ENCODE measurements around the gene AGR3. TPM values are rescaled to one million over a fixed set of nuclear protein-coding genes. Genes with fewer than 3 reads are reported as not detected.

Gene AGR3
- 0.07 TPM for polyA plus RNA-seq (2013)

DNA sequence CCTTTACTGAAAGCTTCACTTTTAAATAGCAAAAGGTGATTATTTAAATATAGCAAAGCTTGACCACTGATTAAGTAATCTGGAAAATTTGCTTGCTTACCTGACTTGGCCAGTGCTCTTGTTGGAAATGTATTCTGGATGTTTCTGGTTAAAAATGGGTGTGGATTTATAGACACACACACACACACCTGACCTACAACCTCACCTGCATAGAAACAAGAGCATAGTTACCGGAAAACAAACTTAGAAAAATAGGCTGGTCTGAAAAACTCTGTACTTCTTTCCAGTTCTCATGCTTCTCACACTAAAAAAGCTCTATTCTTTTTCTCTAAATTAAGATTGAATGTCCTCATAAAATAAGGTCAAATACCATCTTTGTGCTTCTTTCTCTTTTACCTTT lies at the start of gene AGR3:
Gene AGR3, minus strand, starts transcription at position 140 of the 400 bp plus-strand sequence. CDS start 3,365 bp downstream, outside the sequence.
- Histone ChIP-seq H3K4me1 (ENCODE audit: control extremely low read depth in 1 of 4, control insufficient read depth in 4 of 4, insufficient read depth in 4 of 4, low read length in 3 of 4) (no peaks in the 10 kb centered on the region), H3K27ac (ENCODE audit: insufficient read depth in 1 of 2, low read depth in 1 of 2, low read length in 2 of 2, poor library complexity in 1 of 2, severe bottlenecking in 2 of 2) (no peak within 1 kb of the TSS), H3K36me3 (ENCODE audit: control insufficient read depth in 4 of 4, insufficient read depth in 4 of 4, low read length in 3 of 4) (no peaks in the 10 kb centered on the region), H3K9me3 (ENCODE audit: control extremely low read depth in 1 of 5, control insufficient read depth in 4 of 5, insufficient read depth in 2 of 5, low read depth in 1 of 5, low read length in 4 of 5) (no peaks in the 10 kb centered on the region), H3K4me3 (ENCODE audit: control insufficient read depth in 1 of 7, extremely low read depth in 1 of 7, insufficient read depth in 4 of 7, low read depth in 2 of 7, low read length in 6 of 7) (no peak within 1 kb of the TSS), H3K27me3 (replicated peaks in 2 of 5; ENCODE audit: control insufficient read depth in 4 of 5, insufficient read depth in 5 of 5, low read length in 4 of 5) (no peaks in the 10 kb centered on the region)
- ChIA-PET CTCF (interaction anchor here (0.7 kb wide), 1 partner anchor 22 kb away, joined by 3 read pairs; no protein-coding TSS in a partner anchor), POLR2A (no interaction called here)
- WGBS (ENCODE audit: insufficient coverage) = 100% methylated on average over 1 of the region's 1 CpG
- DNase-seq = peak in 1 of 3 donors; percentile 12

DNA sequence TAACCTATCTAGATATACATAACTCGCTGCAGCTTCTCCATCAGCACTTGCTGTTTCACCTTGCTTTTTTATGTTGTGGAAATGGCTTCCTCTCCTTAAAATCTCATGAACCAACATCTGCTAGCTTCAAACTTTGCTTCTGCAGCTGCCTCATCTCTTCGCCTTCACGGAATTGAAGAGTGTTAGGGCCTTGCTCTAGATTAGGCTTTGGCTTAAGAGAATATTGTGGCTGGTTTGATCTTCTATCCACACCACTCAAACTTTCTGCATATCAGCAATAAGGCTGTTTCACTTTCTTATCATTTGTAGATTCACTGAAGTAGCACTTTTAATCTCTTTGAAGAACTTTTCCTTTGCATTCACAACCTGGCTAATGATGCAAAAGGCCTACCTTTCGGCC lies 49.2 kb upstream of the AGR3 start:
- no peaks in the 10 kb centered on the region for H3K9me3 ChIP-seq (ENCODE audit: control extremely low read depth in 1 of 5, control insufficient read depth in 4 of 5, insufficient read depth in 2 of 5, low read depth in 1 of 5, low read length in 4 of 5)
- peaks cover 0 to 8% (median 0%) of the 10 kb centered on the region in 5 experiments for H3K27me3 ChIP-seq (replicated peaks in 2 of 5; ENCODE audit: control insufficient read depth in 4 of 5, insufficient read depth in 5 of 5, low read length in 4 of 5)
- H3K27ac ChIP-seq (ENCODE audit: insufficient read depth in 1 of 2, low read depth in 1 of 2, low read length in 2 of 2, poor library complexity in 1 of 2, severe bottlenecking in 2 of 2) = no peak overlapping the region
- POLR2A ChIA-PET = no interaction called here
- DNase-seq = no peak
- H3K4me1 ChIP-seq (ENCODE audit: control extremely low read depth in 1 of 4, control insufficient read depth in 4 of 4, insufficient read depth in 4 of 4, low read length in 3 of 4) = peaks cover 17 to 66% (median 36%) of the 10 kb centered on the region in 4 experiments
- no peak overlapping the region for H3K4me3 ChIP-seq (ENCODE audit: control insufficient read depth in 1 of 7, extremely low read depth in 1 of 7, insufficient read depth in 4 of 7, low read depth in 2 of 7, low read length in 6 of 7)
- WGBS (ENCODE audit: insufficient coverage) = no CpG with 5 or more reads among the region's 4 CpGs
- H3K36me3 ChIP-seq (ENCODE audit: control insufficient read depth in 4 of 4, insufficient read depth in 4 of 4, low read length in 3 of 4) = no peaks in the 10 kb centered on the region
- CTCF ChIA-PET = interaction anchor here (0.7 to 1.8 kb wide), 7 partner anchors 9 to 125 kb away, joined by 3 to 5 read pairs (median 3); no protein-coding TSS in a partner anchor

DNA sequence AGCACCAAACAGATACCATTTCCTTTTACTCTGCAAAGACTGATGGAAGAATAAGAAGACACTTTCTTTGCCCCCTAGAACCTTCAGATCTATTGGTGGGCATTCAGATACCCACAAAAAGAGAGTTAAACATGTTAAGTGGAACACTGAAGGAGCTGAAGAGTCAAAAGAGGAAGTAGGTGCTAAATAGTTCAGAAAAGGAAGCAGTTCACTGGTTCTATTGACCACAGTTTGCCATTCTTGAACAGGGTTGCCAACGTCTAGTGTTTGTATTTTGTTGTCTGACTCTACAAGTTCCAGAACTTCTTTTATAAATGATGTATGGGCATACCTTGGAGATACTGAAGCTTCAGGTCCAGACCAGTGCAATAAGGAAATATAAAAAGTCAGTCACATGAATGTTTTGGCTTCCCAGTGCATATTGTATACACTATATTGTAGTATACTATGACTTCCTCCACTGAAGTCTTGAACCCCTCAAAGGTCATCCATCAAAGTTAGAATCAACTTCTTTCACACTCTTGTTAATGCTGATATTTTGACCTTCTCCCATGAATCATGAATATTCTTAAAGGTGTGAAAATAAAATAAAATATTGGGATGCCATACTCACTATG lies 47.5 kb upstream of the AGR3 start:
- Histone ChIP-seq H3K27me3 (replicated peaks in 2 of 5; ENCODE audit: control insufficient read depth in 4 of 5, insufficient read depth in 5 of 5, low read length in 4 of 5) (peaks cover 0 to 8% (median 0%) of the 10 kb centered on the region in 5 experiments), H3K4me1 (ENCODE audit: control extremely low read depth in 1 of 4, control insufficient read depth in 4 of 4, insufficient read depth in 4 of 4, low read length in 3 of 4) (peaks cover 17 to 55% (median 39%) of the 10 kb centered on the region in 4 experiments), H3K27ac (ENCODE audit: insufficient read depth in 1 of 2, low read depth in 1 of 2, low read length in 2 of 2, poor library complexity in 1 of 2, severe bottlenecking in 2 of 2) (no peak overlapping the region), H3K4me3 (ENCODE audit: control insufficient read depth in 1 of 7, extremely low read depth in 1 of 7, insufficient read depth in 4 of 7, low read depth in 2 of 7, low read length in 6 of 7) (peak overlapping the region in 1 of 7 experiments; percentile 23), H3K36me3 (ENCODE audit: control insufficient read depth in 4 of 4, insufficient read depth in 4 of 4, low read length in 3 of 4) (no peaks in the 10 kb centered on the region), H3K9me3 (ENCODE audit: control extremely low read depth in 1 of 5, control insufficient read depth in 4 of 5, insufficient read depth in 2 of 5, low read depth in 1 of 5, low read length in 4 of 5) (no peaks in the 10 kb centered on the region)
- POLR2A ChIA-PET = no interaction called here
- 0% methylated on average over 1 of the region's 1 CpG for WGBS (ENCODE audit: insufficient coverage)
- DNase-seq = peak; percentile 56 to 95 (median 91)
- CTCF ChIA-PET = interaction anchor here (0.8 to 1.8 kb wide), 6 partner anchors 7 to 377 kb away, joined by 3 to 5 read pairs (median 4); no protein-coding TSS in a partner anchor

DNA sequence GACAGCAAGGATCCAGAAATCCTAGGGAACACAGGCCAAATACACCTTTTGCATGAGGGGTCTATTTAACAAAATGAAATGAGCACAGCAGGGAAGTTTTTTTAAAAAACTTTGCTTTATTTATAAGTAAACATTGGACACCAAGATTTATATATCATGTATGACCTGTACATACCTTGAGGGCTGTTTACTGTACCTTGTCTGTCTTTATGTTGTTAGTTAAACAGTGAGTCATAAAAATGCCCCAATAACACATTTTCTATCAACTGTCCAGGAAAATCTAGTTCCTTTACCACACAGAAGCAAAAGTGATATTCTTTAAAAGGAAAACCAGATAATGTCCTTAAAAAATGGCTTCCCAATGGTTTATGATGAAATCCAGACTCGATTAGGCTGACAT lies 45.1 kb upstream of the AGR3 start:
- Histone ChIP-seq H3K4me3 (ENCODE audit: control insufficient read depth in 1 of 7, extremely low read depth in 1 of 7, insufficient read depth in 4 of 7, low read depth in 2 of 7, low read length in 6 of 7) (no peak overlapping the region), H3K27me3 (replicated peaks in 2 of 5; ENCODE audit: control insufficient read depth in 4 of 5, insufficient read depth in 5 of 5, low read length in 4 of 5) (peaks cover 0 to 8% (median 0%) of the 10 kb centered on the region in 5 experiments), H3K4me1 (ENCODE audit: control extremely low read depth in 1 of 4, control insufficient read depth in 4 of 4, insufficient read depth in 4 of 4, low read length in 3 of 4) (peaks cover 9 to 39% (median 26%) of the 10 kb centered on the region in 4 experiments), H3K27ac (ENCODE audit: insufficient read depth in 1 of 2, low read depth in 1 of 2, low read length in 2 of 2, poor library complexity in 1 of 2, severe bottlenecking in 2 of 2) (no peak overlapping the region), H3K36me3 (ENCODE audit: control insufficient read depth in 4 of 4, insufficient read depth in 4 of 4, low read length in 3 of 4) (no peaks in the 10 kb centered on the region), H3K9me3 (ENCODE audit: control extremely low read depth in 1 of 5, control insufficient read depth in 4 of 5, insufficient read depth in 2 of 5, low read depth in 1 of 5, low read length in 4 of 5) (no peaks in the 10 kb centered on the region)
- DNase-seq = no peak
- CTCF ChIA-PET = interaction anchor here (0.9 to 5.3 kb wide), 11 partner anchors 9 to 605 kb away, joined by 3 to 21 read pairs (median 4); no protein-coding TSS in a partner anchor
- WGBS (ENCODE audit: insufficient coverage) = 92% methylated on average over 1 of the region's 1 CpG
- POLR2A ChIA-PET = interaction anchor here (0.5 kb wide), 1 partner anchor 522 kb away, joined by 7 read pairs; no protein-coding TSS in a partner anchor

DNA sequence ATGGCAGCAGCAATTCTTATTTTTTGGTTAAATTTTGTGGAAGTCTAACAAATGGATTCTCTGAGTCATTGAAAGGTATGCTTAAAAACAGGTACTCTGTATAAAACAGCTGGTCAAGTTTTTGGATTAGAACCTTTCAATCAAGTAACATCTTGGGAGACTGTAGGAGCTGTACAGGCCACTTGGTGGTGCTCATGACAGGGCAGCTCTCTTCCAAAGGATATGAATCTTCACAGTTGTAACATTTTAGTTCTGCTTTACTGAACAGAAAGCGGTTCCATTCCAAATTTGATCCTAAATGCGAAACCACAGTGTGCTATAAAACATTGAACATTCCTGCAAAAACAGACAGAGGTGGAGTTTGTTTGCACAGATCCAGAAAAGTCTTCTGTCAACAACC lies 44.5 kb upstream of the AGR3 start:
- no peak overlapping the region for H3K27ac ChIP-seq (ENCODE audit: insufficient read depth in 1 of 2, low read depth in 1 of 2, low read length in 2 of 2, poor library complexity in 1 of 2, severe bottlenecking in 2 of 2)
- POLR2A ChIA-PET = interaction anchor here (0.5 kb wide), 1 partner anchor 522 kb away, joined by 7 read pairs; no protein-coding TSS in a partner anchor
- WGBS (ENCODE audit: insufficient coverage) = 24% methylated on average over 2 of the region's 2 CpGs
- H3K36me3 ChIP-seq (ENCODE audit: control insufficient read depth in 4 of 4, insufficient read depth in 4 of 4, low read length in 3 of 4) = no peaks in the 10 kb centered on the region
- CTCF ChIA-PET = interaction anchor here (0.6 to 5.3 kb wide), 15 partner anchors 9 to 1475 kb away, joined by 3 to 21 read pairs (median 3); no protein-coding TSS in a partner anchor
- peaks cover 9 to 36% (median 26%) of the 10 kb centered on the region in 4 experiments for H3K4me1 ChIP-seq (ENCODE audit: control extremely low read depth in 1 of 4, control insufficient read depth in 4 of 4, insufficient read depth in 4 of 4, low read length in 3 of 4)
- peak overlapping the region in 1 of 7 experiments; percentile 13 for H3K4me3 ChIP-seq (ENCODE audit: control insufficient read depth in 1 of 7, extremely low read depth in 1 of 7, insufficient read depth in 4 of 7, low read depth in 2 of 7, low read length in 6 of 7)
- H3K27me3 ChIP-seq (replicated peaks in 2 of 5; ENCODE audit: control insufficient read depth in 4 of 5, insufficient read depth in 5 of 5, low read length in 4 of 5) = peaks cover 0 to 8% (median 0%) of the 10 kb centered on the region in 5 experiments
- H3K9me3 ChIP-seq (ENCODE audit: control extremely low read depth in 1 of 5, control insufficient read depth in 4 of 5, insufficient read depth in 2 of 5, low read depth in 1 of 5, low read length in 4 of 5) = no peaks in the 10 kb centered on the region
- peak; percentile 59 to 73 (median 73) for DNase-seq

DNA sequence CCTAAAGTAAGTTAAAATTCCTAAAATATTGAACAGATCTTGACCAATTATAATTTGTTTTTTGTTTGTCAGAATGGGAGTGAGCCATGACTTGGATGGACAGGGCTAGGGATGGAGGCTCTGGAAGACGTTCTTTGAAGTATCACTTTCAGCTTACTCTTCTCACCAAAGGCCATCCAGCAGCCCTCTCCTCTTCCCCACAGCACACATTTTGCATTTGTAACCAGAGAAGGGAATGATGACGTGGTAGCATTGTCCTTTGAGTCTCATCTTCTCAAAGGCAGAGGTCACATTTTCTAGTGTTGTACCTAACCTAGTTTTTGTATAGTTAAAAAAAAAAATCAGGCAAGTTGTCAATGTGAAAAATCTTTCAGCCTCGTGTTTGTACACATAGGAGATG lies 43.8 kb upstream of the AGR3 start:
- Histone ChIP-seq H3K9me3 (ENCODE audit: control extremely low read depth in 1 of 5, control insufficient read depth in 4 of 5, insufficient read depth in 2 of 5, low read depth in 1 of 5, low read length in 4 of 5) (no peaks in the 10 kb centered on the region), H3K27me3 (replicated peaks in 2 of 5; ENCODE audit: control insufficient read depth in 4 of 5, insufficient read depth in 5 of 5, low read length in 4 of 5) (peaks cover 0 to 8% (median 0%) of the 10 kb centered on the region in 5 experiments), H3K27ac (ENCODE audit: insufficient read depth in 1 of 2, low read depth in 1 of 2, low read length in 2 of 2, poor library complexity in 1 of 2, severe bottlenecking in 2 of 2) (no peak overlapping the region), H3K4me3 (ENCODE audit: control insufficient read depth in 1 of 7, extremely low read depth in 1 of 7, insufficient read depth in 4 of 7, low read depth in 2 of 7, low read length in 6 of 7) (no peak overlapping the region), H3K36me3 (ENCODE audit: control insufficient read depth in 4 of 4, insufficient read depth in 4 of 4, low read length in 3 of 4) (no peaks in the 10 kb centered on the region), H3K4me1 (ENCODE audit: control extremely low read depth in 1 of 4, control insufficient read depth in 4 of 4, insufficient read depth in 4 of 4, low read length in 3 of 4) (peaks cover 9 to 32% (median 24%) of the 10 kb centered on the region in 4 experiments)
- WGBS (ENCODE audit: insufficient coverage) = 50% methylated on average over 2 of the region's 3 CpGs
- DNase-seq = no peak
- CTCF ChIA-PET = interaction anchor here (0.6 to 5.3 kb wide), 14 partner anchors 8 to 1476 kb away, joined by 3 to 21 read pairs (median 3); no protein-coding TSS in a partner anchor
- POLR2A ChIA-PET = no interaction called here

DNA sequence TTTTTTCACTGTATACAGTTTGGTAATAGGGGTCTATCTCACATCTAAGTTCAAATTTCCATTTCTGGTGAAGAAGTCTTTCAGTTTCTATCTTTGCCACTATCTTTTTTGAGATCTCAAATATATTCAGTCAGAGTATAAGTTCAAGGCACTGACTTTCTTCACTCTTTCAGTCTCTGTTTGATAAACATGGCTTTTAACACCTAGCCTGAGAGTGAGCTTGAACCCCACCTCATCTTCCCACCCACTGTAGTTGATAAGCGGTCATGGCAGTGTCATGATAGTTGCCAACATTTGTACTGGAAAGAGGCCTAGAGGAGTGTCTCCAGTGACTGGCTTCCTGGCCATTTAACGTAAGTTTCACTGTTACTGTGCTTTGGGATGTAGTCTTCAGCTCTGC lies 41.2 kb upstream of the AGR3 start:
- H3K27me3 ChIP-seq (replicated peaks in 2 of 5; ENCODE audit: control insufficient read depth in 4 of 5, insufficient read depth in 5 of 5, low read length in 4 of 5) = peaks cover 0 to 8% (median 0%) of the 10 kb centered on the region in 5 experiments
- no peak overlapping the region for H3K27ac ChIP-seq (ENCODE audit: insufficient read depth in 1 of 2, low read depth in 1 of 2, low read length in 2 of 2, poor library complexity in 1 of 2, severe bottlenecking in 2 of 2)
- peaks cover 0 to 11% (median 7%) of the 10 kb centered on the region in 4 experiments for H3K4me1 ChIP-seq (ENCODE audit: control extremely low read depth in 1 of 4, control insufficient read depth in 4 of 4, insufficient read depth in 4 of 4, low read length in 3 of 4)
- WGBS (ENCODE audit: insufficient coverage) = 95% methylated on average over 2 of the region's 2 CpGs
- H3K36me3 ChIP-seq (ENCODE audit: control insufficient read depth in 4 of 4, insufficient read depth in 4 of 4, low read length in 3 of 4) = no peaks in the 10 kb centered on the region
- no peak overlapping the region for H3K4me3 ChIP-seq (ENCODE audit: control insufficient read depth in 1 of 7, extremely low read depth in 1 of 7, insufficient read depth in 4 of 7, low read depth in 2 of 7, low read length in 6 of 7)
- no peaks in the 10 kb centered on the region for H3K9me3 ChIP-seq (ENCODE audit: control extremely low read depth in 1 of 5, control insufficient read depth in 4 of 5, insufficient read depth in 2 of 5, low read depth in 1 of 5, low read length in 4 of 5)
- POLR2A ChIA-PET = no interaction called here
- CTCF ChIA-PET = interaction anchor here (0.6 to 5.3 kb wide), 3 partner anchors 7 to 395 kb away, joined by 3 to 21 read pairs (median 3); no protein-coding TSS in a partner anchor
- DNase-seq = no peak
